HG03571 (cell line): Measurements from ENCODE around the gene JADE2.

ENCODE experiments used
- ATAC-seq: cut with Tn5 transposase; IDR thresholded peaks from one replicate; pipeline ENCODE4 v1.9.1; 2021; ENCODE audit not compliant: unreplicated experiment

Gene JADE2

DNA sequence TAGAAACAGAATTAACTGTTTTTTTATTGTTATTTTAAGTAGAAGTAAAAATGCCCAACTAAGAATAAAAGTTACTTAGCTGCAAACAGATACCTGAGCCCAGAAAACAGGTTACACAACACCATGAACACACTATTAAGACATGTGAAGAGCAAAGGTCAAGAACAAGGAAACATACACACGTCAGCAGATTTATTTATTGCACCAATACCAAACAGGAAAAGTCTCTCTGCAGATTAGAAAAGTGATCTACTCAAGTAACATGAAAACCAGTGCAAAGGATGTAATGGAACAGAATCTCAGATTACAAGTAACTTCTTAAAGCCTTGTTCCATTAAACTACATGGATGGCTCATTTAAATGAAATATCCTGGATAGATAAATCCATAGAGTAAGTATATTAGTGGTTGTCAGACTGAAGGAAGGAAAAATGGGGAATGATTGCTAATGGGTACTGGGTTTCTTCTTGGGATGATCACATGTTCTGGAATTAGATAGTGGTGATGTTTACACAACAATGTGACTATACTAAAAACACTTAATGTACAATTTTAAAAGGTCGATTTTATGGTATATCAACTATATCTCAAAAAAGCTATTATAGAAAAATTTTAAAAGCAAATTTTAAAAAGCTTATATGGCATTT, 101.0 kb downstream of the JADE2 start:
- no peak for ATAC-seq
